ENCODE measurements around the gene IRF4. TPM values are rescaled to one million over a fixed set of nuclear protein-coding genes. Genes with fewer than 3 reads are reported as not detected.
A peak's percentile ranks its signal among the peaks of the same experiment; 100 is the strongest.

The IRF4 gene
- total and polyA plus RNA-seq, 3 donors from 2014 or later, result 1.8 to 7.4 (median 3.7) TPM

GRCh38 chr6:444653-445275, 53.2 kb downstream of the IRF4 start:
- no peak for DNase-seq
- intact Hi-C loops (cut with DNase I; ENCODE audit: low total_unique reads), result no loop called here

GRCh38 chr6:445571-446417, 54.2 kb downstream of the IRF4 start:
- no peak overlapping the region for H3K27ac ChIP-seq
- H3K27me3 ChIP-seq, result no peaks in the 10 kb centered on the region
- H3K4me1 ChIP-seq, result no peaks in the 10 kb centered on the region
- WGBS, 2 donors, result 83 to 87% methylated on average over 11 of the region's 11 CpGs
- H3K36me3 ChIP-seq (ENCODE audit: low read depth, missing control alignments), result no peaks in the 10 kb centered on the region
- no peak overlapping the region for H3K4me3 ChIP-seq
- no peak for DNase-seq
- no peaks in the 10 kb centered on the region for H3K9me3 ChIP-seq
- intact Hi-C loops (cut with DNase I; ENCODE audit: low total_unique reads), result no loop called here
- TF ChIP-seq, protein P1, sequence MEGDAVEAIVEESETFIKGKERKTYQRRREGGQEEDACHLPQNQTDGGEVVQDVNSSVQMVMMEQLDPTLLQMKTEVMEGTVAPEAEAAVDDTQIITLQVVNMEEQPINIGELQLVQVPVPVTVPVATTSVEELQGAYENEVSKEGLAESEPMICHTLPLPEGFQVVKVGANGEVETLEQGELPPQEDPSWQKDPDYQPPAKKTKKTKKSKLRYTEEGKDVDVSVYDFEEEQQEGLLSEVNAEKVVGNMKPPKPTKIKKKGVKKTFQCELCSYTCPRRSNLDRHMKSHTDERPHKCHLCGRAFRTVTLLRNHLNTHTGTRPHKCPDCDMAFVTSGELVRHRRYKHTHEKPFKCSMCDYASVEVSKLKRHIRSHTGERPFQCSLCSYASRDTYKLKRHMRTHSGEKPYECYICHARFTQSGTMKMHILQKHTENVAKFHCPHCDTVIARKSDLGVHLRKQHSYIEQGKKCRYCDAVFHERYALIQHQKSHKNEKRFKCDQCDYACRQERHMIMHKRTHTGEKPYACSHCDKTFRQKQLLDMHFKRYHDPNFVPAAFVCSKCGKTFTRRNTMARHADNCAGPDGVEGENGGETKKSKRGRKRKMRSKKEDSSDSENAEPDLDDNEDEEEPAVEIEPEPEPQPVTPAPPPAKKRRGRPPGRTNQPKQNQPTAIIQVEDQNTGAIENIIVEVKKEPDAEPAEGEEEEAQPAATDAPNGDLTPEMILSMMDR (IDR thresholded peaks at IDR 0.05), result no peak
- TF ChIP-seq POLR2A (IDR thresholded peaks at IDR 0.05), result no peak

More at GRCh38 chr6:444653-445275, 53.2 kb downstream of the IRF4 start:
- Histone ChIP-seq H3K36me3 (ENCODE audit: low read depth, missing control alignments) (no peaks in the 10 kb centered on the region), H3K4me3 (no peak overlapping the region), H3K27me3 (no peaks in the 10 kb centered on the region), H3K27ac (no peak overlapping the region), H3K4me1 (no peaks in the 10 kb centered on the region), H3K9me3 (no peaks in the 10 kb centered on the region)
- TF ChIP-seq, protein P1 (IDR thresholded peaks at IDR 0.05), result no peak
- TF ChIP-seq POLR2A (IDR thresholded peaks at IDR 0.05), result no peak
- 81 to 86% methylated on average over 16 to 18 of the region's 18 CpGs for WGBS, 2 donors

GRCh38 chr6:446418-447366, 55.1 kb downstream of the IRF4 start:
- DNase-seq, result peak; percentile 18
- intact Hi-C loops (cut with DNase I; ENCODE audit: low total_unique reads), result no loop called here
- H3K36me3 ChIP-seq (ENCODE audit: low read depth, missing control alignments), result no peaks in the 10 kb centered on the region
- 59 to 75% methylated on average over 15 to 28 of the region's 28 CpGs for WGBS, 2 donors
- no peak for TF ChIP-seq POLR2A (IDR thresholded peaks at IDR 0.05)
- TF ChIP-seq, protein P1 (IDR thresholded peaks at IDR 0.05), result no peak
- no peak overlapping the region for H3K27ac ChIP-seq
- peak overlapping the region in 1 of 2 donors; percentile 7 for H3K4me3 ChIP-seq
- no peaks in the 10 kb centered on the region for H3K4me1 ChIP-seq
- no peaks in the 10 kb centered on the region for H3K27me3 ChIP-seq
- no peaks in the 10 kb centered on the region for H3K9me3 ChIP-seq

DNA sequence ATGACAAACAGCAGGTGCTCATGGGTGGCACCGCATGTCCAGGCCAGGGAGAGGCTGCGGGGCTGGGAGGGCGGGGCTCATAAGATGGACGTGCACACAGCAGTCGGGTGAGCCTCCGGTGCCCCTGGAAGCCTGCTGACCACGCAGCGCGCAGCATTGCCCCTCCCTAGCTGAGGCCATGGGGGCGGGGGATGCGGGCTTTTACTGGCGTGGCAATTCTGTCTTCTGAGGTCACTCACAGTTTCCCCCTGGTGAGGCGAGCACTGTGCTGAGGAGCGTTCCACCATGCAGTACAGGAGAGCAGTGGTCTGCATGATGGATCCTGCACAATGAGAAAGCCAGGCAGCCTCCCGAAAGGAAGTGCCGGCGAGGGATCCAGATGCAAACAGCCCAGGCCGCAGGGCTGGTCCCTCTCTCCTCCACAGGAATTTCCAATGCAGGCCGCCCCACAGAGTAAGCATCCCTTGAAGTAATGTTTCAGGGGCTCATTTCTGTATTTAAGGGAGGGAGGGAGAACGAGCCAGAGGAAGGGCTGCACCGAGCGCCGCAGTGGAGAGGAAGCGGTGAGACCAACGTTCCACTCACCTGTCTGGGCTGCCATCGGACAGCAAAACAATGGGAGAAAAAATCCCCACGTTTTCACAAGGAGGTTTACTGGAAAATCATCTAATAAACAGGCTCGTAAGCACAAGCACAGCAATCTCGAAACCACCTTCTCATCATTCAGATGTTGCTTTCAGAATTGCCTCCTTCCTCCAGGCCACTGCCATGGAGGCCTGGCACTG, 56.0 kb downstream of the IRF4 start:
- Histone ChIP-seq H3K9me3 (no peaks in the 10 kb centered on the region), H3K4me1 (peaks cover 3% of the 10 kb centered on the region), H3K36me3 (ENCODE audit: low read depth, missing control alignments) (no peaks in the 10 kb centered on the region), H3K4me3 (peak overlapping the region in 1 of 2 donors; percentile 7), H3K27me3 (no peaks in the 10 kb centered on the region), H3K27ac (no peak overlapping the region)
- peak; percentile 14 for DNase-seq
- TF ChIP-seq, protein P1 (IDR thresholded peaks at IDR 0.05), result no peak
- TF ChIP-seq POLR2A (IDR thresholded peaks at IDR 0.05), result no peak
- intact Hi-C loops (cut with DNase I; ENCODE audit: low total_unique reads), result no loop called here
- WGBS, 2 donors, result 71 to 76% methylated on average over 18 to 29 of the region's 29 CpGs

Data from testis (tissue), 3 donors.